GM12891 (cell line): ENCODE measurements around the gene SRGAP2B. TPM values are rescaled to one million over a fixed set of nuclear protein-coding genes. Genes with fewer than 3 reads are reported as not detected.
"Not testable (repeated sequence)": the region's sequence is repeated elsewhere in the genome, so short reads cannot be mapped to it uniquely, and the experiment has no call there.

Experiments
- DNase-seq: peaks from one replicate; pipeline ENCODE4 v3.0.0; 2011; ENCODE audit warnings: low spot score; ENCODE audit not compliant: insufficient read length
- FAIRE-seq: peaks from 2 replicates; lab custom pipeline; 2011; peaks lifted over from hg19 to GRCh38; lab: Jason Lieb, UNC
- polyA plus RNA-seq: library from polyadenylated mRNA; unstranded; fragments of >200 nt; gene quantifications from one replicate; pipeline ENCODE4 v1.2.1, GENCODE V29; 2012; ENCODE audit warnings: low read depth, missing spikeins, inconsistent platforms; ENCODE audit not compliant: missing spikeins

The SRGAP2B gene
- 0.85 TPM for polyA plus RNA-seq

GRCh38 chr1:145095284-145096057 lies at the start of gene SRGAP2B, which contains the start of gene FAM72D:
SRGAP2B (minus strand) TSS chr1:145095328; CDS start chr1:145092901, 2,427 bp downstream.
FAM72D (plus strand) TSS chr1:145095974; CDS start chr1:145096848, 874 bp downstream.
- not testable (repeated sequence) for DNase-seq
- peak; percentile 40 for FAIRE-seq

GRCh38 chr1:145144264-145144913 lies 49.3 kb upstream of the SRGAP2B start:
- DNase-seq, FAIRE-seq: not testable (repeated sequence)

- FAIRE-seq = not testable (repeated sequence)
These were observed 45.4 kb upstream of the SRGAP2B start for GRCh38 chr1:145140549-145140948.

GRCh38 chr1:145134476-145134875 lies 39.3 kb upstream of the SRGAP2B start:
- not testable (repeated sequence) for FAIRE-seq, DNase-seq

More at GRCh38 chr1:145140549-145140948, 45.4 kb upstream of the SRGAP2B start:
- not testable (repeated sequence) for DNase-seq

- not testable (repeated sequence) for FAIRE-seq, DNase-seq
These were observed 33.8 kb upstream of the SRGAP2B start for GRCh38 chr1:145128697-145129469.

GRCh38 chr1:145127144-145127543 lies 32.0 kb upstream of the SRGAP2B start:
- DNase-seq, FAIRE-seq: not testable (repeated sequence)

- FAIRE-seq, DNase-seq: not testable (repeated sequence)
These were observed 30.0 kb upstream of the SRGAP2B start for GRCh38 chr1:145125112-145125511.

GRCh38 chr1:145123992-145124641 lies 29.0 kb upstream of the SRGAP2B start:
- not testable (repeated sequence) for DNase-seq, FAIRE-seq

GRCh38 chr1:145123062-145123395 lies 27.9 kb upstream of the SRGAP2B start:
- not testable (repeated sequence) for DNase-seq, FAIRE-seq

- DNase-seq, FAIRE-seq: not testable (repeated sequence)
These were observed 27.4 kb upstream of the SRGAP2B start for GRCh38 chr1:145122344-145123061.

- FAIRE-seq, DNase-seq: not testable (repeated sequence)
These were observed 24.7 kb upstream of the SRGAP2B start for GRCh38 chr1:145119842-145120241.

- DNase-seq, FAIRE-seq: not testable (repeated sequence)
These were observed 20.7 kb upstream of the SRGAP2B start for GRCh38 chr1:145115587-145116493.

GRCh38 chr1:145114560-145115057 lies 19.5 kb upstream of the SRGAP2B start:
- DNase-seq, FAIRE-seq: not testable (repeated sequence)

GRCh38 chr1:145112703-145113102 lies 17.6 kb upstream of the SRGAP2B start:
- DNase-seq, FAIRE-seq: not testable (repeated sequence)

- not testable (repeated sequence) for DNase-seq, FAIRE-seq
These were observed 16.5 kb upstream of the SRGAP2B start for GRCh38 chr1:145111674-145112073.

GRCh38 chr1:145103294-145103693 lies 8.2 kb upstream of the SRGAP2B start:
- FAIRE-seq = not testable (repeated sequence)

GRCh38 chr1:145101725-145102124 lies 6.6 kb upstream of the SRGAP2B start:
- not testable (repeated sequence) for FAIRE-seq, DNase-seq

More at GRCh38 chr1:145103294-145103693, 8.2 kb upstream of the SRGAP2B start:
- not testable (repeated sequence) for DNase-seq
